Amniotic epithelial cell (primary cell): ENCODE results near the gene BAZ2B.
"Not testable (repeated sequence)": the region's sequence is repeated elsewhere in the genome, so short reads cannot be mapped to it uniquely, and the experiment has no call there.

Source experiments
- DNase-seq: peaks from one replicate; pipeline ENCODE4 v3.0.0-alpha.2; 2010; ENCODE audit warnings: low read depth

The BAZ2B gene, protein sequence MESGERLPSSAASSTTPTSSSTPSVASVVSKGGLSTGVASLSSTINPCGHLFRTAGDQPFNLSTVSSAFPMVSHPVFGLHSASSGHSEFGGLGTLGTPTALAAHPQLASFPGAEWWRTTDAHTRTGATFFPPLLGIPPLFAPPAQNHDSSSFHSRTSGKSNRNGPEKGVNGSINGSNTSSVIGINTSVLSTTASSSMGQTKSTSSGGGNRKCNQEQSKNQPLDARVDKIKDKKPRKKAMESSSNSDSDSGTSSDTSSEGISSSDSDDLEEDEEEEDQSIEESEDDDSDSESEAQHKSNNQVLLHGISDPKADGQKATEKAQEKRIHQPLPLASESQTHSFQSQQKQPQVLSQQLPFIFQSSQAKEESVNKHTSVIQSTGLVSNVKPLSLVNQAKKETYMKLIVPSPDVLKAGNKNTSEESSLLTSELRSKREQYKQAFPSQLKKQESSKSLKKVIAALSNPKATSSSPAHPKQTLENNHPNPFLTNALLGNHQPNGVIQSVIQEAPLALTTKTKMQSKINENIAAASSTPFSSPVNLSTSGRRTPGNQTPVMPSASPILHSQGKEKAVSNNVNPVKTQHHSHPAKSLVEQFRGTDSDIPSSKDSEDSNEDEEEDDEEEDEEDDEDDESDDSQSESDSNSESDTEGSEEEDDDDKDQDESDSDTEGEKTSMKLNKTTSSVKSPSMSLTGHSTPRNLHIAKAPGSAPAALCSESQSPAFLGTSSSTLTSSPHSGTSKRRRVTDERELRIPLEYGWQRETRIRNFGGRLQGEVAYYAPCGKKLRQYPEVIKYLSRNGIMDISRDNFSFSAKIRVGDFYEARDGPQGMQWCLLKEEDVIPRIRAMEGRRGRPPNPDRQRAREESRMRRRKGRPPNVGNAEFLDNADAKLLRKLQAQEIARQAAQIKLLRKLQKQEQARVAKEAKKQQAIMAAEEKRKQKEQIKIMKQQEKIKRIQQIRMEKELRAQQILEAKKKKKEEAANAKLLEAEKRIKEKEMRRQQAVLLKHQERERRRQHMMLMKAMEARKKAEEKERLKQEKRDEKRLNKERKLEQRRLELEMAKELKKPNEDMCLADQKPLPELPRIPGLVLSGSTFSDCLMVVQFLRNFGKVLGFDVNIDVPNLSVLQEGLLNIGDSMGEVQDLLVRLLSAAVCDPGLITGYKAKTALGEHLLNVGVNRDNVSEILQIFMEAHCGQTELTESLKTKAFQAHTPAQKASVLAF (N-terminal part only)

DNA sequence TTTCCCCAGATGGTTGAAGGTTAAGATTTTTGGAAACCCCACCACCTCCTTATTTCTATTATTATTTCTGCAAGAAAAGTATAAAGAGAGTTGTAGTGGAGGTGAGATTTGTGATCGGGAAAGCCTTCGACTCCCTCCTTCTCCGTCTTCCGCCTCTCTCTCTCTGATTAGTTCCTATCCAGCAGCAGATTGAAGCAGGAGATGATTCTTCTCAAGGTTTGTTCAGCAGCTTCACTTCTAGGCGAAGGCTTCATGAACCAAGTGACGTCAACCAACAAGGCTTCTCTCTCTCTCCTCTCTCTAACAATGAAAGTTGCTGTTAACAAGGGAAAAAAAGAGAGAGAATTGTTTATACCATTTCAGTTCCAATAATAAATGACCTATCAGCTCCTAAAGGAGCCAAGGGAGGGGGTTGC is at the start of gene BAZ2B:
Gene BAZ2B (minus strand): TSS at position 263 of the 416 bp plus-strand sequence. CDS start 137,829 bp downstream, outside the sequence.
- DNase-seq: peak; percentile 88

DNA sequence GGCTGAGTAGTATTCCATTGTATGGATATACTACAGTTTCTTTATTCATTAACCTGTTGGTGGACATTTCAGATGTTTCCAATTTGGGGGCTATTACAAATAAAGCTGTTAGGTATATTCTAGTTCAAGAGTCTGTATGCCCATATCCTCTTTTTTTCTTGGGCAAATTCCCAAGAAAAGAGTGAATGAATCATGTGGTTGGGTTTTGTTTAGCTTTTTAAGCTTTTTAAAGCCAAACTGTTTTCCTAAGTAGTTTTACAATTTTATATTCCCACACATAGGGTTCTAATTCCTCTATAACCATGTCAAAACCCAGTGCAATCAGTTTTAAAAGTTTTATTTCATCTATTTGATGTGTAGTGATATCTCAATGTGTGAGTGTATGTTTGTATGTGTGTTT is 44.9 kb upstream of the BAZ2B start:
- DNase-seq: peak; percentile 7

DNA sequence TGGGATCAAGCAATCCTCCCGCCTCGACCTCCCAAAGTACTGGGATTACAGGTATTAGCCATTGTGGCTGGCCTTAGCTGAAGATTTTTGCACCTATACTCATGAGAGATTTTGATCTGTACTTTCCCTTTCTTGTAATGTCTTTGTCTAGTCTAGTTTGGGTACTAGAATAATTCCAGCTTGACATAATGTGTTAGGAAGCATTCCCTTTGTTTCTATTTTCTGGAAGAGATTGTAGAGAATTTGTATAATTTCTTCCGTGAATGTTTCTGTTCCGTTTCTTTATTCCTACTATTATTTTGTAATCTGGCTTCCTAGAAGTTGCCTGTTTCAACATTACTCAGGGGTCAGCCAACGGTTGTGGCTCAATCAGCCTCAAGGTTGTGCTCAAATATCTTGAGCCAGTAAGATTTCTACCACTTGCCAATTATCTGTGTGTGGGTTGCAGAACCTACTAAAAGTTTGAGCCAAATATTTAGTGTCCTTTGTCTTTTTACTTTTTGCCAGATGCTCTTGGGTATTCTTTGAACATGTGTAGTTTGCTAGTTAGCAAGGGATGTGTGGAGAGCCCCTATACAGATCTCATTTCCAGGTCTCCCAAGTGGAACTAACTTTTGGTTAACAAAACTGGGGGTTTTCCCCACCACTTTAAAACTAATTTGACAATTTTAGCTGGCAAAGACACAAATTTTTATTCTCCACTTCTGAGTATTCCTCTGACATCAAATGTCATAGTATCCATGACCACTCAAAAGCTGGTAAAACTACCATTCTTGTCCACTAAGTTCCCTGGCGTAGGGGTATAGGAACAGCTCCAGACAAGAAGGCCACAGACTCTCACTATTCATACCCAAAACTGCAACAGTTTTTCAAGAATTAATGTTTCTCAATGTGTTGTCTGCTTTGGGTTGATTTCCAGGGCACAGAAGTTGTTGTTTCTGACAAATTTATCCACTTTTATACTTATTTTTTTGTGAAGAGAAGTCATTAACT is 42.8 kb upstream of the BAZ2B start:
- DNase-seq: peak; percentile 39

DNA sequence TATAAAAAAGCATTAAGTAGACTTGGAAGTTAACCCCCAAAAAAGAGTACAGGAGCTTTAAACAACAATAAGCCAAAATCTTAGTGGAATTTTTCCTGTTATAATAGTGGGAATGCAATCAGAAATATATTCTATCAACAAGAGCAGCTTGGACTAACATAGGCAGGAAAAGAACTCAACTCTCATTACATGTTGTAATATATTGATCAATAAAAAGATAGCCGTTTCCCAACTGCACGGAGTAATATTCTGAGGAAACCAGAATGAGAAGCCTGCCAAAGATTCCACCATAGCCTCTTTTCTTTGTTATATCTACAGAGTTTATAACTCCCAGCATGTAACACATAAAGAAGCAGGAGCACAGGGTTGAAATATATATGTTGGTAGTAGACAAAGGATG is 37.6 kb upstream of the BAZ2B start:
- no peak for DNase-seq

DNA sequence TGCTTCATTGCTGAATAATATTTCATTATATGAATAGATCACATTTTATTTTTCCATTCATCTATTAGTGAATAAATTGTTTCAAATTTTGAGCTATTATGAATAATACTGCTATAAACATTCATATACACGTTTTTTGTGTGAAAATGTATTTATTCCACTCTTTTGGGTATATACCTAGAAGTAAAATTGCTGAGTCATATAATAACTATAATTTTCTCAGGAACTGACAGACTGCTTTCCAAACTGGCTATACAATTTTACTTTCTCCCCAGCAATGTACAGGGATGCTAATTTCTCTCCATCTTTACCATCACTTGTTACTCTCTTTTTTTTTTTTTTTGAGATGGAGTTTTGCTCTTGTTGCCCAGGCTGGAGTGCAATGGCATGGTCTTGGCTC is 35.5 kb upstream of the BAZ2B start:
- no peak for DNase-seq

DNA sequence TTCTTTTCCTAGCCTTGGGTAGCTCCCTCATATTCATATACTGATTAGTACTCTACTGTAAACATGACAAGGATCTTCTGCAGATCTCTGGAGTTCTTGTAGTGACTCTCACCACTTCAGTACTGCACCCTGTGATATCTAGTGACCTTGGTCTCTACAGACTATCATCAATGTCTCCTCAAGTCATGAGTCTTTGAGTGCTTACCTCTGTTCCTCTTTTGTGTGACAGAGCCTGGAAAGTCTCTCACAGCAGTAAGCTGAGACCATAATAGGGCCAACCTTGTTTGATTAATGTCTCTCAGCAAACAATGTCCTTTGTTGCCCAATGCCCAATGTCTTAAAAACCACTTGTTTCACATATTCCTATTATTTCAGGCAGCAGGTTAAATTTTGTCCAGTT is 34.2 kb upstream of the BAZ2B start:
- DNase-seq: no peak

DNA sequence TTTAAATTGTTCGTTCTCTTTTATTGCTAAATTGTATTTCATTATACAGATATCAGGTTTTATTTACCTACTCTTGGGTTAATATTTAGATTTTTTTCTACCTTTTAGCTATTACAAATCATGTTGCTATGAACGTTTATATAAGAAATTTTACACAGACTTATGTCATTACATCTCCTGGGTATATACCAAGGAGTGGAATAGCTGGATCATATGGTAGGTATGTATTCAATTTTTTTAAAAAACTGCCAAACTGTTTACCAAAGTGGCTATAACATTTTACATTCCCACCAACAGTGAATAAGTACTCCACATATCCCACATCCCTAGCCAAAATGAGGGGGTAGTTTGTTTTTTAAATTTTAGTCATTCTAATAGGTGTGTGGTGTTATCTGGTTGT is 32.3 kb upstream of the BAZ2B start:
- DNase-seq: no peak

DNA sequence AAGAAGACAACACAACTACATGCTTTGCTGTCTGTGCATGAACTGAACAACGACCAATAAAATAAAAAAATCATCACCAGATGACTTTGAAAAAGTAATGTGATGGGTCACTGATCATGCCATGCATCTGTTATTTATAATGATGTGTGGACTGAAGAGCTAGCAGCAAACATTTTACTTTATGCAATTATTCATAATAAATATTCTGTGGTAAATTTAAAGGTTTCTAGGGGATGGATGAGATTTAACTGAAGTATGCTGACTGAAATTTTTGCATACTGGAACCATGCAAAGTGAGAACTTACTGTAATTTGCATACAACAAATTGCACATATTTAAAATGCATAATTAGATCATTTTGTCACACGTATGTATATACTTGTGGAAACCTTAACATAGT is 31.3 kb upstream of the BAZ2B start:
- no peak for DNase-seq

DNA sequence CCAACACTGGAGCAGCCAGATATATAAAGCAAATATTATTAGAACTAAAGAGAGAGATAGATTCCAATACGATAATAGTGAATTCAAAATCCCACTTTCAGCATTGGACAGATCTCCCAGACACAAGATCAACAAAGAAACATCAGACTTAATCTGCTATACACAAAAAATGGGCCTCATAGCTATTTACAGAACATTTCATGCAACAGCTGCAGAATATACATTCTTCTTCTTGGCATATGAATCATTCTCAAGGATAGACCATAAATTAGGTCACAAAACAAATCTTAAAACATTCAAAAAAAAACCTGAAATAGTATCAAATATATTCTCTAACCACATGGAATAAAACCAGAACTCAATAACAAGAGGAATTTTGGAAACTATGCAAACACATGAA is 23.8 kb upstream of the BAZ2B start:
- DNase-seq: peak; percentile 11

DNA sequence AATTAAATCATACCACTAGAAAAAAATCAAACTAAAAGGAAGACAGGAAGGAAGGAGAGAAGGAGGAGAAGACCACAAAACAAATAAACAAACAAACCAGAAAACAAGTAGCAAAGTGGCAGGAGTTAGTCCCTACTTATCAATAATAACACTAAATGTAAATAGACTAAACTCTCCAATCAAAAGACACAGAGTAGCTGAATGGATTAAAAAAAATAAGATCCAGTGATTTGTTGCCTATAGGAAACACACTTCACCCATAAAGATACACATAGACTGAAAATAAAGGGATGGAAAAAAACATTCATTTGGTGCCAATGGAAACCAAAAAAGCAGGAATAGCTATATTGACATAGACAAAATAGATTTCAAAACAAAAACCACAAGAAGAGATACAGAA is 23.4 kb upstream of the BAZ2B start:
- DNase-seq: no peak

DNA sequence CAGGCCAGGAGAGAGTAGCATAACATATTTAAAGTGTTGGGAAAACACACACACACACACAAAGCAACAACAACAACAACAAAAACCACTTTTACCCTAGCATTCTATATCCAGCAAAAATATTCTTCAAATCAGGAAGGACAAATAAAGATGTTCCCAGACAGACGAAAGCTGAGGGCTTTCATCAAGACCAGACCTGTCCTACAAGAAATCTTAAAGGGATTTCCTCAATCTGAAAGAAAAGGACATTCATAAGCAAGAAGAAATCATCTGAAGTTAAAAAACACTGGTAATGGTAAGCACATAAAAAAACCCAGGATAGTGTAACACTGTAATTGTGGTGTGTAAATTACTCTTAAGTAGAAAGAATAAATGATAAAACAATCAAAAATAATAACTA is 22.7 kb upstream of the BAZ2B start:
- no peak for DNase-seq

DNA sequence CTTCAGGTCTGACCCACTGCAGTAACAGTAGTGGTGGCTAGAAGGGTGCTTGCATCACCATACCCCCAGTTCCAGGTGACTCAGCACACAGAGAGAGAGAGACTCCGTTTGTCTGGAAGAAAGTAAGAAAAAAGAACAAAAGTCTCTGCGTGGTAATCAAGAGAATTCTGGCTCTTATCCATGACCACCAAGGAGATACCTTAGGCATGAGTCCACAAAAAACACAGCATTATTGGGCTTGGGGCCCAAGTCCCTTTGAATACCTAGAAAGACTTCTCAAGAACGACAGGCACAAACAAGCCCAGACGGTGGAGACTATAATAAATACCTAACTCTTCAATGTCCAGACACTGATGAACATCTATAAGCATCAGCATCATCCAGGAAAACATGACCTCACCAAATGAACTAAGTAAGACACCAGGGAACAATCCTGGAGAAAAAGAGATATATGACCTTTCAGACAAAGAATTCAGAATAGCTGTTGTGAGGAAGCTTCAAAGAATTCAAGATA is 21.7 kb upstream of the BAZ2B start:
- DNase-seq: peak; percentile 93

DNA sequence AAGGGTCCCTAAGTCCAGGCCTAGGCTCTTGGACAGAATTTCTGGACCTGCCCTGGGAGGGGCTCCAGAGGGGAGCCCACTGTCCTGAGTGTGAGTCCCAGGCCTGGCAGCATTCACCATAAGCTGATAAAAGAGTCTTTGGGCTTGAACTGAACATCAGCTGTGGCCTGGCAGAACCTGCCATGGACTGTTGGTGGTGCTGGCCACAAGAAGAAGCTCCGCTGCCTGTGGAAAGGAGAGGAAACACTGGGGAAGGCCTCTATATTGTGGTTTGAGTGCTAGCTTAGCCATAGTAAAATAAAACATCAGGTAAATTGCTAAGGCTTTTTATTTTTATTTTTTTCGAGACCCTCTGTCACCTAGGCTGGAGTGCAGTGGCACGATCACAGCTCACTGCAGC is 20.9 kb upstream of the BAZ2B start:
- no peak for DNase-seq

DNA sequence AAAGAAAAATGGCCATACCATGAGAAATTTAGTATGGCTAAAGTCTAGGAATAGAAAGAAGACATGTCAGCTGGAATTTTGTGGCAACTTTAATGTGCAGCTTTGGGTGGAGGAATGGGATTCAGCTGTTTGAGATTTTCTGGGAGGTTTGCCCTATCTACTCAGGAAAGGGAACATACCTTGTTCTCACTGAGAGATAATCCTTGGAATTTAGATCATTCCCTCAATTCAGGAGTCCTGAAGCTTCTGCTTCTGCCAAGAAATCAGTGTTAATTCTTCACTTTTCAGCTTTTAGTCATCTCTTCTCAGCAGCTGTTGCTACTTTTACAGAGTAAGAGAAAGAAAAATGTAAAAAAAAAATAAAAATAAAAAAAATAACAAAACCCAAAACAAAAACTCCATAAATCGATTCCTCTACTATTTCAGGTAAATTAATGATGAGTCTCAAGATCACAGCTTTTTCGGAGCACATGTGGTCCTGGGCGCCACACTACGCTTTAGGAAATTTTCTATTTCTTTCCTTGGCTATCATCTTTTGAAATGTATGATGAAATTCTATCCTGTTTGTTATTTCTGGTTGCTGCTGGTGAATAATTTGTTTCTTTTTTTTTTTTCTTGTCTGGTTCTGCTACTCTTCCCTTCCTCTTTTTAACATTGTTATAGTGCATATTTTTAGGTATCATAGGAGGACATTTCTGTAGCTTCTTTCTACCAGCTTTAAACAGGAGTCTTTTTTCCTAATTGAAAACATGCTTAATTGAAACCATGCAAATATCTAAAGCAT is 18.9 kb upstream of the BAZ2B start:
- no peak for DNase-seq

DNA sequence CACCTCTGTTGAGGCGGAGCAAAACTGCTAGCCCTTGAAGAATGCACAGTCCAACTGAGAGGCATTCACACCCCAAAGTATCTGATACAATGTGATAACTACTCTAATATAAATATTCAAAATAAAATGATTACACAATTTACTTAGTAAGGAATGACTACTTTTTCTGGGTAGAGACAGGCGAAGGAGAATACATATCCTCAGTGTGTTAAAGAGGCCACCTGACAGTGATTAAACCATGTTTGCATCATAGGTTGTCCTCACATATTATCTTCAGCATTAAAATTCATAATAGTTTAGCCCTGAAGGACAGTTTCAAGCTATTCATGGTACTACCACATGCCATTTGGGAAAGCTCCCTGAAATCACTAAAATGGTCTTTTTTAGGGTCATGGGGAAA is 16.9 kb upstream of the BAZ2B start:
- no peak for DNase-seq

DNA sequence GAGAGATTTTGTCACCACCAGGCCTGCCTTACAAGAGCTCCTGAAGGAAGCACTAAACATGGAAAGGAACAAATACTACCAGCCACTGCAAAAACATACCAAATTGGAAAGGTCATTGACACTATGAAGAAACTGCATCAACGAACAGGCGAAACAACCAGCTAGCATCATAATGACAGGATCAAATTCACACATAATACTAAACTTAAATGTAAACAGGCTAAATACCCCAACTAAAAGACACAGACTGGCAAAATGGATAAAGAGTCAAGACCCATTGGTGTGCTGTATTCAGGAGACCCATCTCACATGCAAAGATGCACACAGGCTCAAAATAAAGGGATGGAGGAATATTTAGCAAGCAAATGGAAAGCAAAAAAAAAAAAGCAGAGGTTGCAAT is 9.3 kb upstream of the BAZ2B start:
- not testable (repeated sequence) for DNase-seq

DNA sequence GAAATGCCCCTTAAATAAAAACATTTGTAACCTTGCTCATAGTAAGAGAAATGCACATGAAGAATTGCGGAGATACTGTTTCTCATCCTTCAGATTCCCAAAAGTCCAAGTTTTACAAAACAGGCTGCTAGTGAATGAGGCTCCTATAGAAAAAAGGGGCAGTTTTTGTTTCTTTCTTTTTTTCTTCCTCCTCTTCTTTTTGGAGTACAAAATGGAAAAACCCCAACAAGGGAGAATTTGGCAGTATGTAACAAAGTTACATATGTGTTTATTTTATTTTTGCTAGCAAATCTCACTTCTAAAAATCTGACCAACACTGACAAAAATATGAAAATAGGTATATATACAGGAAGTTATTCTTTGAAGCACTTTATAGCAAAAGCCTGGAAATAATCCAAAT is 7.1 kb upstream of the BAZ2B start:
- DNase-seq: no peak

DNA sequence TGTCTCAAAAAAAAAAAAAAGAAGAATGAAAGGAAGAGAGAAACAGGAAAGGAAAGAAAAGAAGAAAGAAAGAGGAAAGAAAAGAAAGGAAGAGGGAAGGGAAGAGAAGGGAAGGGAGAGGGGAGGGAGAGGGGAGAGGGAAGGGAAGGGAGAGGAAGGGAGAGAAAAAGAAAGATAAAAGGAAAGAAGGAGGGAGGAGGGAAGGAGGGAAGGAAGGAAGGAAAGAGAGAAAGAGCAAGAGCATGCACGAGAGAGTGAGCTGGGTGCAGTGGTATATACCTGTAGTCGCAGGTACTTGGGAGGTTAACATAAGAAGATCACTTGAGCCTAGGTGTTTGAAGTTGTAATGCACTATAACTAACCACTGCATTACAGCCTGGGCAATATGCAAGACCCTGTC is 6.6 kb upstream of the BAZ2B start:
- DNase-seq: no peak

DNA sequence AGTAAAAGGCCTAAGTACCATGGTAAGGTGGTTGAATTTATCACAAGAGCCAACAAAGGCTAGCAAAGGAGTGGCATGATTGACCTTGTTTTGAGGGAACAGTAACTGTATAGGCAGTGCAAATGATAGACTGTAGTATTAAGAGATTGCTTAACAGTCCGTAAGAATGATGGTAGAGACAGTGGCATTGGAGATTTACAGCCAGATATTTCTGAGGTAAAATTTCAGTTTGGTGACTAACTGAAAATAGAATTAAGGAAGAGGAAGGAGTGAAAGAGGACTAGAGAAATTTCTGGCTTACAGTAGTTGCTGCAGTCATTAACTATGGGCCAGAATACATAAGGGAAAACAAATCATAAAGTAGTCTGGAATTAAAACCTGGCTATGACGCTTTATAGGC is 4.4 kb upstream of the BAZ2B start:
- no peak for DNase-seq

DNA sequence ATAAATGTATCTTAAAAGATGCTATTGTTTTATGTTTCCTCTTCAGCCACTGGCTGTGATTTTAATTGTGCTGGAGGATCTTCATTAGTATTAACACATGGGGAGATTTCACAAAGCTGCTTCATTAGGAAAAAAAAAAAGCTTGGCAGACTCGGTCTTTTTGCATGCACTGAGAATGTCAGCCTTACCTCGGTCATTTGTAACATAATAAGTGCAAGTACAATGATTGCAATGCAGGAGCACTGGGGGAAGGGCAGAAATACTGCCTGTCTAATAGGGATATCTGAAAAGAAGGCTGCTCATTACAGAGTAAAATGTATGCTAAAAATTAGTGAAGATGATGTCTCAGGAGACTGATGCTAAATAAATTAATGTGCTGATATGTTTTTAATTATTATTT is 1.3 kb upstream of the BAZ2B start:
- no peak for DNase-seq
